OCI-LY7 (cell line): ENCODE data around the gene CLMN. TPM values are rescaled to one million over a fixed set of nuclear protein-coding genes. Genes with fewer than 3 reads are reported as not detected.

Experiments
- BruUV-seq: library from RNA; stranded (reverse); fragments of 400-500 nt; replicated peaks from 2 replicates; lab custom pipeline; 2021; lab: Mats Ljungman, UMichigan
- CTCF ChIA-PET: fragments of 300-600 bp; sonication (Branson Sonifier 250); formaldehyde crosslinking; loops from one replicate; lab custom pipeline; 2022; ENCODE audit warnings: antibody characterized with exemption; ENCODE audit not compliant: unreplicated experiment; lab: Charles Lee
- POLR2A ChIA-PET: fragments of 300-600 bp; sonication (Branson Sonifier 250); formaldehyde crosslinking; loops from one replicate; lab custom pipeline; 2022; ENCODE audit warnings: antibody characterized with exemption; lab: Charles Lee
- DNase-seq: peaks from one replicate; pipeline ENCODE4 v3.0.0-alpha.2; 2015; ENCODE audit warnings: low spot score
- H2AFZ ChIP-seq: fragments of 200-600 bp; sonication (generic), shearing (Covaris generic); 2 replicates; pipeline ENCODE4 v1.6.1; 2014; ENCODE audit warnings: mild to moderate bottlenecking, antibody characterized with exemption, low read length, moderate library complexity
- H3K27ac ChIP-seq: fragments of 200-600 bp; sonication (generic); 2 replicates; pipeline ENCODE4 v1.5.1; 2014; ENCODE audit warnings: mixed run types, low read depth, mild to moderate bottlenecking, moderate library complexity, low read length, inconsistent platforms; ENCODE audit not compliant: poor library complexity, severe bottlenecking
- H3K36me3 ChIP-seq: fragments of 200-600 bp; sonication (generic); 2 replicates; pipeline ENCODE4 v1.6.1; 2014; ENCODE audit warnings: mild to moderate bottlenecking, antibody characterized with exemption, low read length, moderate library complexity, mixed read lengths; ENCODE audit not compliant: insufficient read depth
- H3K4me1 ChIP-seq: fragments of 200-600 bp; sonication (generic); 2 replicates; pipeline ENCODE4 v1.5.1; 2014; ENCODE audit warnings: mild to moderate bottlenecking, low read length; ENCODE audit not compliant: insufficient read depth, poor library complexity, severe bottlenecking
- H3K4me2 ChIP-seq: fragments of 200-600 bp; sonication (generic); 2 replicates; pipeline ENCODE4 v1.6.1; 2014; ENCODE audit warnings: mild to moderate bottlenecking, low read length
- H3K4me3 ChIP-seq: fragments of 200-600 bp; sonication (generic); 2 replicates; pipeline ENCODE4 v1.5.1; 2014; ENCODE audit warnings: mild to moderate bottlenecking, low read depth, low read length; ENCODE audit not compliant: poor library complexity, severe bottlenecking
- H3K79me2 ChIP-seq: fragments of 200-600 bp; sonication (generic); 2 replicates; pipeline ENCODE4 v1.6.1; 2016; ENCODE audit warnings: low read depth, mild to moderate bottlenecking, low read length, moderate library complexity, mixed read lengths; ENCODE audit not compliant: insufficient read depth
- H3K9me2 ChIP-seq: fragments of 200-600 bp; sonication (generic); 2 replicates; pipeline ENCODE4 v1.6.1; 2016; ENCODE audit warnings: mild to moderate bottlenecking, low read length, mixed read lengths; ENCODE audit not compliant: insufficient read depth
- H3K9me3 ChIP-seq: fragments of 200-600 bp; sonication (generic); 2 replicates; pipeline ENCODE4 v1.6.1; 2014; ENCODE audit warnings: mild to moderate bottlenecking, mixed run types, low read length, mixed read lengths
- H4K20me1 ChIP-seq: fragments of 200-600 bp; sonication (generic); 2 replicates; pipeline ENCODE4 v1.6.1; 2014; ENCODE audit warnings: mild to moderate bottlenecking, antibody characterized with exemption, low read length, moderate library complexity, mixed read lengths; ENCODE audit not compliant: insufficient read depth
- CTCF ChIP-seq: fragments of 200-600 bp; sonication (generic); conservative IDR thresholded peaks from 2 replicates; pipeline ENCODE4 v1.5.1; 2014; ENCODE audit warnings: mild to moderate bottlenecking, antibody characterized with exemption, low read length, moderate library complexity, mixed read lengths
- EZH2phosphoT487 ChIP-seq: fragments of 200-600 bp; sonication (generic); IDR thresholded peaks from 2 replicates; pipeline ENCODE4 v1.6.1; 2018; ENCODE audit warnings: low read depth, borderline replicate concordance, mild to moderate bottlenecking, mixed run types, antibody characterized with exemption, low read length, moderate library complexity, mixed read lengths
- intact Hi-C: fragments of 100-400 bp; cut with micrococcal nuclease; formaldehyde crosslinking; loops from one replicate; pipeline ENCODE4 v1.10.0; 2022; ENCODE audit not compliant: unreplicated experiment
- total RNA-seq, 2 experiments: library from RNA; depleted of rRNA in 1 of 2; stranded (reverse); fragments of >200 nt in 1 of 2; shearing (Covaris generic) in 1 of 2; gene quantifications; 2 replicates each; pipeline ENCODE4 v1.2.3, GENCODE V29; 2014 to 2022

Gene CLMN
- total RNA-seq, 2 experiments from 2014 or later: 6.8 to 12.0 TPM

- H3K36me3 ChIP-seq: no peaks in the 10 kb centered on the region
- H4K20me1 ChIP-seq: no peaks in the 10 kb centered on the region
- no peaks in the 10 kb centered on the region for H3K79me2 ChIP-seq
- no peak for TF ChIP-seq EZH2phosphoT487
- no peak for TF ChIP-seq CTCF
- no peak for DNase-seq
- no peak overlapping the region for H3K27ac ChIP-seq
- intact Hi-C loops: no loop called here
- CTCF ChIA-PET: no interaction called here
- H3K4me3 ChIP-seq: no peak overlapping the region
- no peaks in the 10 kb centered on the region for H3K9me2 ChIP-seq
- no TSS peak for BruUV-seq
- no peak overlapping the region for H2AFZ ChIP-seq
- no peaks in the 10 kb centered on the region for H3K9me3 ChIP-seq
- no peak overlapping the region for H3K4me2 ChIP-seq
- no peaks in the 10 kb centered on the region for H3K4me1 ChIP-seq
- POLR2A ChIA-PET: interaction anchor here (1.0 kb wide), 1 partner anchor 8 kb away, joined by 3 read pairs; no protein-coding TSS in a partner anchor
Measured at GRCh38 chr14:95218472-95219193, 101.1 kb downstream of the CLMN start.

GRCh38 chr14:95218006-95218405 is 101.7 kb downstream of the CLMN start:
- POLR2A ChIA-PET: no interaction called here
- Histone ChIP-seq H3K4me1 (no peaks in the 10 kb centered on the region), H2AFZ (no peak overlapping the region), H3K36me3 (no peaks in the 10 kb centered on the region), H3K9me2 (no peaks in the 10 kb centered on the region), H4K20me1 (no peaks in the 10 kb centered on the region), H3K4me3 (no peak overlapping the region), H3K79me2 (no peaks in the 10 kb centered on the region), H3K4me2 (no peak overlapping the region), H3K9me3 (no peaks in the 10 kb centered on the region), H3K27ac (no peak overlapping the region)
- CTCF ChIA-PET: no interaction called here
- intact Hi-C loops: no loop called here
- no TSS peak for BruUV-seq
- no peak for DNase-seq
- TF ChIP-seq CTCF (no peak), EZH2phosphoT487 (no peak)

- H3K9me3 ChIP-seq: no peaks in the 10 kb centered on the region
- H3K4me2 ChIP-seq: no peak overlapping the region
- CTCF ChIA-PET: no interaction called here
- H2AFZ ChIP-seq: no peak overlapping the region
- no peak for DNase-seq
- no peak overlapping the region for H3K27ac ChIP-seq
- H3K4me3 ChIP-seq: no peak overlapping the region
- H3K9me2 ChIP-seq: no peaks in the 10 kb centered on the region
- intact Hi-C loops: no loop called here
- no peaks in the 10 kb centered on the region for H3K36me3 ChIP-seq
- POLR2A ChIA-PET: interaction anchor here (0.6 kb wide), 1 partner anchor 46 kb away, joined by 3 read pairs; no protein-coding TSS in a partner anchor
- BruUV-seq: no TSS peak
- TF ChIP-seq CTCF (no peak), EZH2phosphoT487 (no peak)
- no peaks in the 10 kb centered on the region for H3K79me2 ChIP-seq
- no peaks in the 10 kb centered on the region for H3K4me1 ChIP-seq
- no peaks in the 10 kb centered on the region for H4K20me1 ChIP-seq
Measured at GRCh38 chr14:95217391-95217900, 102.3 kb downstream of the CLMN start.
